H1 (cell line): ENCODE data around the gene ZMAT5. TPM values are rescaled to one million over a fixed set of nuclear protein-coding genes. Genes with fewer than 3 reads are reported as not detected.

ENCODE experiments used
- CTCF ChIA-PET: fragments of 300-600 bp; sonication (Branson Sonifier 250); formaldehyde crosslinking; loops from one replicate; lab custom pipeline; 2021; ENCODE audit not compliant: partially characterized antibody; lab: Charles Lee
- POLR2A ChIA-PET: fragments of 300-600 bp; sonication (Branson Sonifier 250); formaldehyde crosslinking; loops from one replicate; lab custom pipeline; 2021; ENCODE audit warnings: inconsistent platforms; ENCODE audit not compliant: partially characterized antibody; lab: Charles Lee
- DNase-seq, 2 experiments: peaks; one replicate each; pipeline versions ENCODE4 v3.0.0 to v3.0.0-alpha.2; 2010 to 2022; ENCODE audit warnings: low spot score in 2 of 2, low read depth in 1 of 2, mixed read lengths in 1 of 2
- FAIRE-seq: peaks from 2 replicates; lab custom pipeline; 2011; peaks lifted over from hg19 to GRCh38; lab: Jason Lieb, UNC
- H2AFZ ChIP-seq: 2 replicates; pipeline ENCODE4 v1.8.1; 2012; ENCODE audit warnings: low read length, inconsistent platforms
- H2AK5ac ChIP-seq: 2 replicates; pipeline ENCODE4 v1.6.1; 2013; ENCODE audit warnings: low read depth, low read length
- H2BK120ac ChIP-seq: replicated peaks from 2 replicates; pipeline ENCODE3; 2013; ENCODE audit warnings: low read depth, low read length, inconsistent platforms
- H2BK12ac ChIP-seq: 2 replicates; pipeline ENCODE4 v1.6.1; 2013; ENCODE audit warnings: low read depth, low read length
- H2BK15ac ChIP-seq: 2 replicates; pipeline ENCODE4 v1.6.1; 2013; ENCODE audit warnings: low read length
- H2BK20ac ChIP-seq: 2 replicates; pipeline ENCODE4 v1.6.1; 2013; ENCODE audit warnings: low read length
- H2BK5ac ChIP-seq: 2 replicates; pipeline ENCODE4 v1.6.1; 2013; ENCODE audit warnings: low read depth, low read length
- H3K14ac ChIP-seq: 2 replicates; pipeline ENCODE4 v1.6.1; 2013; ENCODE audit warnings: inconsistent platforms; ENCODE audit not compliant: insufficient read length
- H3K18ac ChIP-seq: 2 replicates; pipeline ENCODE4 v1.6.1; 2013; ENCODE audit warnings: low read length; ENCODE audit errors: extremely low read depth
- H3K23ac ChIP-seq: 2 replicates; pipeline ENCODE4 v1.6.1; 2013; ENCODE audit warnings: inconsistent platforms; ENCODE audit not compliant: insufficient read length
- H3K23me2 ChIP-seq: 2 replicates; pipeline ENCODE4 v1.6.1; 2013; ENCODE audit warnings: low read depth, low read length
- H3K27ac ChIP-seq: 2 replicates; pipeline ENCODE4 v1.6.1; 2011; ENCODE audit warnings: low read depth, low read length, inconsistent platforms
- H3K27me3 ChIP-seq, 4 experiments: replicated peaks in 1 of 4; 1 replicate in 1 of 4; 2 replicates in 3 of 4; pipeline versions ENCODE4 v1.6.1 to v1.8.1; 2011 to 2013; ENCODE audit warnings: low read length in 3 of 4, mild to moderate bottlenecking in 3 of 4, inconsistent platforms in 2 of 4, mixed read lengths in 2 of 4, moderate library complexity in 1 of 4; ENCODE audit not compliant: control insufficient read depth in 3 of 4, insufficient read depth in 3 of 4; ENCODE audit errors: extremely low read depth in 1 of 4
- H3K36me3 ChIP-seq, 4 experiments: 2 replicates each; pipeline versions ENCODE4 v1.6.1 to v1.8.1; 2011 to 2013; ENCODE audit warnings: mild to moderate bottlenecking in 4 of 4, low read length in 3 of 4, moderate library complexity in 2 of 4, control low read depth in 1 of 4, inconsistent platforms in 1 of 4; ENCODE audit not compliant: insufficient read depth in 4 of 4, control insufficient read depth in 2 of 4
- H3K4ac ChIP-seq: replicated peaks from 2 replicates; pipeline ENCODE3; 2013; ENCODE audit warnings: low read length, low read depth, mixed read lengths, inconsistent platforms; ENCODE audit not compliant: insufficient read length
- H3K4me1 ChIP-seq, 4 experiments: replicated peaks in 1 of 4; 1 replicate in 1 of 4; 2 replicates in 3 of 4; pipeline versions ENCODE4 v1.6.1 to v1.8.1; 2011 to 2013; ENCODE audit warnings: low read length in 3 of 4, inconsistent platforms in 2 of 4, mixed read lengths in 1 of 4; ENCODE audit not compliant: insufficient read depth in 4 of 4, control insufficient read depth in 3 of 4
- H3K4me2 ChIP-seq, 2 experiments: 2 replicates each; pipeline versions ENCODE4 v1.6.1 to v1.8.1; 2011 to 2013; ENCODE audit warnings: low read depth in 2 of 2, low read length in 2 of 2, control low read depth in 1 of 2, inconsistent platforms in 1 of 2, mild to moderate bottlenecking in 1 of 2; ENCODE audit not compliant: insufficient read depth in 1 of 2
- H3K4me3 ChIP-seq, 4 experiments: fragments of 200-600, 300-600 bp in 1 of 4; sonication (generic), shearing (Covaris generic), sonication (Bioruptor Twin) in 1 of 4; 2 replicates each; pipeline versions ENCODE4 v1.5.1 to v1.8.1; 2011 to 2016; ENCODE audit warnings: low read length in 4 of 4, low read depth in 3 of 4, control low read depth in 2 of 4, inconsistent platforms in 2 of 4, mild to moderate bottlenecking in 2 of 4, mixed read lengths in 1 of 4, moderate library complexity in 1 of 4; ENCODE audit not compliant: insufficient read depth in 2 of 4; ENCODE audit errors: extremely low read depth in 1 of 4
- H3K56ac ChIP-seq: replicated peaks from 2 replicates; pipeline ENCODE3; 2013; ENCODE audit warnings: low read depth, mild to moderate bottlenecking, mixed read lengths, low read length, inconsistent platforms; ENCODE audit not compliant: insufficient read length
- H3K79me1 ChIP-seq: 2 replicates; pipeline ENCODE4 v1.6.1; 2013; ENCODE audit warnings: low read depth, low read length, control low read depth
- H3K79me2 ChIP-seq, 2 experiments: 2 replicates each; pipeline versions ENCODE4 v1.6.1 to v1.8.1; 2012 to 2013; ENCODE audit warnings: low read length in 2 of 2, mild to moderate bottlenecking in 2 of 2, inconsistent platforms in 1 of 2; ENCODE audit not compliant: insufficient read depth in 2 of 2, control insufficient read depth in 1 of 2
- H3K9ac ChIP-seq, 4 experiments: replicated peaks in 1 of 4; 1 replicate in 1 of 4; 2 replicates in 3 of 4; pipeline versions ENCODE4 v1.6.1 to v1.8.1; 2011 to 2013; ENCODE audit warnings: low read depth in 3 of 4, low read length in 3 of 4, control low read depth in 2 of 4, mild to moderate bottlenecking in 2 of 4, moderate library complexity in 2 of 4, inconsistent platforms in 1 of 4; ENCODE audit errors: extremely low read depth in 1 of 4
- H3K9me3 ChIP-seq, 2 experiments: 2 replicates each; pipeline versions ENCODE4 v1.6.1 to v1.8.1; 2012 to 2013; ENCODE audit warnings: mild to moderate bottlenecking in 2 of 2, moderate library complexity in 2 of 2, control low read depth in 1 of 2, inconsistent platforms in 1 of 2, low read depth in 1 of 2, low read length in 1 of 2, mixed read lengths in 1 of 2; ENCODE audit not compliant: insufficient read depth in 2 of 2
- H4K20me1 ChIP-seq, 2 experiments: replicated peaks in 1 of 2; 2 replicates each; pipeline versions ENCODE3 to v1.8.1; 2011 to 2013; ENCODE audit warnings: inconsistent platforms in 2 of 2, low read length in 2 of 2, mild to moderate bottlenecking in 1 of 2; ENCODE audit not compliant: insufficient read depth in 2 of 2, control insufficient read depth in 1 of 2
- H4K5ac ChIP-seq: 2 replicates; pipeline ENCODE4 v1.6.1; 2013; ENCODE audit warnings: low read length, low read depth, mixed read lengths, inconsistent platforms; ENCODE audit not compliant: insufficient read length
- H4K8ac ChIP-seq: 2 replicates; pipeline ENCODE4 v1.8.0; 2013; ENCODE audit warnings: mild to moderate bottlenecking, moderate library complexity, low read length, inconsistent platforms; ENCODE audit not compliant: insufficient read depth; ENCODE audit errors: extremely low read depth
- H4K91ac ChIP-seq: replicated peaks from 2 replicates; pipeline ENCODE3; 2013; ENCODE audit warnings: low read length, mixed read lengths, inconsistent platforms; ENCODE audit not compliant: insufficient read length
- ASH2L ChIP-seq: fragments of 200-600, 300-600 bp; sonication (generic); IDR thresholded peaks from one replicate; pipeline ENCODE4 v1.7.1; 2017; ENCODE audit warnings: low read length
- CEBPB ChIP-seq: IDR thresholded peaks from 2 replicates; pipeline ENCODE4 v1.6.1; 2012; ENCODE audit warnings: low read depth, low read length
- CHD2 ChIP-seq: IDR thresholded peaks from 2 replicates; pipeline ENCODE4 v1.6.1; 2012; ENCODE audit warnings: low read length, improper control_type of control experiment
- GABPA ChIP-seq: IDR thresholded peaks from 2 replicates; pipeline ENCODE4 v1.6.1; 2011; ENCODE audit warnings: mild to moderate bottlenecking, low read length, moderate library complexity, borderline replicate concordance; ENCODE audit not compliant: insufficient read depth
- JUN ChIP-seq: IDR thresholded peaks from 2 replicates; pipeline ENCODE4 v1.6.1; 2011; ENCODE audit warnings: low read depth, mild to moderate bottlenecking, improper control_type of control experiment, low read length
- KDM1A ChIP-seq: fragments of 200-600, 300-600 bp; sonication (generic); IDR thresholded peaks from 2 replicates; pipeline ENCODE4 v1.7.1; 2016; ENCODE audit warnings: mild to moderate bottlenecking, low read length, borderline replicate concordance
- KDM5A ChIP-seq: fragments of 200-600 bp; IDR thresholded peaks from 2 replicates; pipeline ENCODE4 v1.7.1; 2012; ENCODE audit warnings: mild to moderate bottlenecking, low read length, inconsistent platforms, mixed read lengths
- NANOG ChIP-seq: IDR thresholded peaks from 2 replicates; pipeline ENCODE4 v1.6.1; 2011; ENCODE audit warnings: low read length, low read depth, mild to moderate bottlenecking, inconsistent platforms; ENCODE audit not compliant: insufficient read depth, poor library complexity, severe bottlenecking
- RXRA ChIP-seq: IDR thresholded peaks from 2 replicates; pipeline ENCODE4 v1.6.1; 2011; ENCODE audit warnings: low read depth, mild to moderate bottlenecking, low read length, moderate library complexity; ENCODE audit not compliant: insufficient read depth
- TBP ChIP-seq: IDR thresholded peaks from 2 replicates; pipeline ENCODE4 v1.6.1; 2011; ENCODE audit warnings: low read depth, low read length, improper control_type of control experiment
- WGBS, 2 experiments: shearing (Covaris generic) in 1 of 2; methylation state at CpG; one replicate each; pipeline versions ENCODE4 v1.1.6 to v1.1.7; 2013 to 2015; ENCODE audit warnings: low lambda C conversion rate in 2 of 2, mixed read lengths in 2 of 2, inconsistent platforms in 1 of 2, low coverage in 1 of 2, missing lambda C conversion rate in 1 of 2; ENCODE audit not compliant: insufficient replicate concordance in 2 of 2, insufficient coverage in 1 of 2, insufficient read length in 1 of 2; ENCODE audit errors: extremely low coverage in 1 of 2, missing lambda C conversion rate in 1 of 2; 5-methylcytosine and 5-hydroxymethylcytosine counted together
- polyA plus RNA-seq, 7 experiments: library from polyadenylated mRNA; depleted of rRNA in 3 of 7; stranded (reverse) in 5 of 7; unstranded in 2 of 7; fragments of >200 nt in 5 of 7; fragments of 200-250 nt in 2 of 7; gene quantifications; 1 replicate in 5 of 7; 2 replicates in 1 of 7; 4 replicates in 1 of 7; pipeline versions ENCODE4 v1.2.1 to v1.2.3, GENCODE V29; 2011 to 2013; ENCODE audit warnings: missing spikeins in 2 of 7, mixed read lengths in 2 of 7
- total RNA-seq: library from RNA; stranded (reverse); fragmentation: NEBNext Ultra II Directional; extraction: Animal tissue kit (Norgen Biotek cat#: 25700); gene quantifications from 2 replicates; pipeline ENCODE4 v1.2.1, GENCODE V29; 2021
- TF ChIP-seq, protein P1 (sequence below): IDR thresholded peaks from 2 replicates; pipeline ENCODE4 v1.6.1; 2012; ENCODE audit warnings: low read length, inconsistent platforms

Gene ZMAT5
- total and polyA plus RNA-seq, 2 of the 8 experiments (the other 6 are each of a cell fraction or from before 2014, with no cell fraction given) = 14.0 to 38.3 TPM

DNA sequence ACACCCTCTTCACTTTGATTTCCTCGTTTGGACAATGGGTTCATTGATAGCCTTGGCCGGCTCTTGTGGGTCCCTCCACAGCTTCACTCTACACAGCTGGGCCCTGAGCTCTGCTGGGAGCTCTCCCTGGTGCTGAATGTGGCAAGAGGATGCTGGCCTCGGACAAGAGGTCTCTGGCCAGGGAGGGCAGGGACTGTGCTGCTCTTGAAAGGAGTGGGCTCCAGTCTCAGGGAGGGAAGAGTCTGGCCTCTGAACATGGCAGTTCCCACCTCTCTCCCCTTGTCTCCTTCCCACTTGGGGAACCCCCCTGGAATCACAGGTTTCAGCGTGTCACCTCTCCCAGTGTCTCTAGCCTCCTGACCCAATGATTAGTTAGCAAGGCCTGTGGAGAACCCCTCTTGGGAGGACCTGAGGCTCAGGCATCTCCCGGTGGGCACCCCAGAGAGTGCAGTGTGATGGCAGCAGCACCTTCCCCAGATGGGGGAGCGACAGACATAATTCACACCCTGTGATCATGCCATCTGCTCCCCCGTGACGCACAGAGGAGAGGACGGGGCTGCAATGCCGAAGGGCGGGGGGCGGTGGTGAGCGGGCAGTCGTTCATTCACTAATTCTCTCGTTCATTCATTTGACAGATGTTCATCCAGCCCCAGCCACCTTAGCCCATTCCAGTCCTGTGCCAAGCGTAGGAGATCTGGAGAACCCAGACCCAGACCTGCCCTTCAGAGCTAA, 49.8 kb downstream of the ZMAT5 start:
- WGBS, 2 experiments = 72% methylated on average over 14 of the region's 16 CpGs; no CpG with 5 or more reads in 1 of the 2 experiments
- H3K79me2 ChIP-seq = no peaks in the 10 kb centered on the region
- no peaks in the 10 kb centered on the region for H3K9me3 ChIP-seq
- no peak overlapping the region for H2BK20ac ChIP-seq
- ChIA-PET POLR2A (interaction anchor here (0.6 to 1.3 kb wide), 3 partner anchors 9 to 17 kb away, joined by 3 read pairs; no protein-coding TSS in a partner anchor), CTCF (interaction anchor here (0.6 to 4.1 kb wide), 14 partner anchors 9 to 91 kb away, joined by 3 to 25 read pairs (median 4); no protein-coding TSS in a partner anchor)
- no peak overlapping the region for H3K4ac ChIP-seq
- H3K27me3 ChIP-seq = peaks cover 21 to 36% (median 32%) of the 10 kb centered on the region in 4 experiments
- H3K4me1 ChIP-seq = peaks cover 0 to 14% (median 4%) of the 10 kb centered on the region in 4 experiments; a peak in 6 of 7 replicates
- H3K36me3 ChIP-seq = no peaks in the 10 kb centered on the region
- no peak overlapping the region for H3K9ac ChIP-seq
- H3K23me2 ChIP-seq = peaks cover 5% of the 10 kb centered on the region; the same call in 1 of the 2 replicates
- no peak overlapping the region for H3K27ac ChIP-seq
- H2BK5ac ChIP-seq = no peak overlapping the region
- H2AK5ac ChIP-seq = no peak overlapping the region
- no peak overlapping the region for H2AFZ ChIP-seq
- no peak overlapping the region for H3K56ac ChIP-seq
- no peak overlapping the region for H3K4me3 ChIP-seq
- no peak overlapping the region for H3K4me2 ChIP-seq
- H3K18ac ChIP-seq = no peak overlapping the region
- no peak overlapping the region for H4K8ac ChIP-seq
- peaks cover 0 to 5% of the 10 kb centered on the region in 2 experiments for H4K20me1 ChIP-seq
- no peak overlapping the region for H3K14ac ChIP-seq
- H4K5ac ChIP-seq = no peak overlapping the region
- H2BK15ac ChIP-seq = no peak overlapping the region
- H2BK12ac ChIP-seq = no peak overlapping the region
- H2BK120ac ChIP-seq = no peak overlapping the region
- no peak for FAIRE-seq
- no peak overlapping the region for H4K91ac ChIP-seq
- no peaks in the 10 kb centered on the region; the same call in 1 of the 2 replicates for H3K79me1 ChIP-seq
- H3K23ac ChIP-seq = no peak overlapping the region
- DNase-seq = peak in 1 of 2 experiments; percentile 86
- TF ChIP-seq KDM1A (no peak), CEBPB (no peak), NANOG (peak; percentile 37), KDM5A (no peak), ASH2L (no peak), RXRA (no peak), JUN (no peak), TBP (no peak), GABPA (peak; percentile 67; the same call in 1 of the 2 replicates), CHD2 (no peak)
- TF ChIP-seq, protein P1, sequence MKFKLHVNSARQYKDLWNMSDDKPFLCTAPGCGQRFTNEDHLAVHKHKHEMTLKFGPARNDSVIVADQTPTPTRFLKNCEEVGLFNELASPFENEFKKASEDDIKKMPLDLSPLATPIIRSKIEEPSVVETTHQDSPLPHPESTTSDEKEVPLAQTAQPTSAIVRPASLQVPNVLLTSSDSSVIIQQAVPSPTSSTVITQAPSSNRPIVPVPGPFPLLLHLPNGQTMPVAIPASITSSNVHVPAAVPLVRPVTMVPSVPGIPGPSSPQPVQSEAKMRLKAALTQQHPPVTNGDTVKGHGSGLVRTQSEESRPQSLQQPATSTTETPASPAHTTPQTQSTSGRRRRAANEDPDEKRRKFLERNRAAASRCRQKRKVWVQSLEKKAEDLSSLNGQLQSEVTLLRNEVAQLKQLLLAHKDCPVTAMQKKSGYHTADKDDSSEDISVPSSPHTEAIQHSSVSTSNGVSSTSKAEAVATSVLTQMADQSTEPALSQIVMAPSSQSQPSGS = no peak
